SK-N-MC (cell line): ENCODE results near the gene KLK13.

ENCODE experiments used
- EZH2 ChIP-seq: fragments of 200-600 bp; sonication (generic); IDR thresholded peaks from one replicate; pipeline ENCODE4 v1.6.1; 2017; ENCODE audit warnings: antibody characterized with exemption
- FOXP2 ChIP-seq: optimal IDR thresholded peaks from 2 replicates; pipeline ENCODE3; 2011; ENCODE audit warnings: mild to moderate bottlenecking, moderate library complexity; ENCODE audit not compliant: insufficient read depth; ENCODE audit errors: extremely low read length, control extremely low read depth
- POLR2AphosphoS5 ChIP-seq: IDR thresholded peaks from 2 replicates; pipeline ENCODE4 v1.6.1; 2012; ENCODE audit warnings: mild to moderate bottlenecking, low read depth, low read length, borderline replicate concordance

- TF ChIP-seq EZH2, result no peak
- TF ChIP-seq POLR2AphosphoS5, result no peak
- no peak for TF ChIP-seq FOXP2
These were observed 38.9 kb downstream of the KLK13 start for GRCh38 chr19:51025809-51026553.
